BJ (cell line): Measurements from ENCODE around the gene ZNF497. TPM values are rescaled to one million over a fixed set of nuclear protein-coding genes. Genes with fewer than 3 reads are reported as not detected.

Experiments
- CTCF ChIA-PET: fragments of 350-600 bp; formaldehyde crosslinking; extraction: SDS; loops from one replicate; lab custom pipeline; 2021; ENCODE audit warnings: antibody characterized with exemption, inconsistent platforms; lab: Yijun Ruan, JAX
- POLR2A ChIA-PET: fragments of 300-600 bp; sonication (Branson Sonifier 250); formaldehyde crosslinking; extraction: SDS; loops from one replicate; lab custom pipeline; 2021; ENCODE audit warnings: antibody characterized with exemption; lab: Charles Lee
- DNase-seq: peaks from one replicate; pipeline ENCODE4 v3.0.0-alpha.2; 2011; ENCODE audit warnings: low read depth
- H3K27me3 ChIP-seq: 2 replicates; pipeline ENCODE4 v1.6.0; 2011; ENCODE audit warnings: low read length; ENCODE audit not compliant: control insufficient read depth, insufficient read depth
- H3K36me3 ChIP-seq: 2 replicates; pipeline ENCODE4 v1.5.1; 2011; ENCODE audit warnings: low read length; ENCODE audit not compliant: control insufficient read depth, insufficient read depth
- H3K4me3 ChIP-seq: 2 replicates; pipeline ENCODE4 v1.5.1; 2011; ENCODE audit warnings: low read depth, mild to moderate bottlenecking, control low read depth, low read length
- polyA plus RNA-seq: library from polyadenylated mRNA; depleted of rRNA; stranded (reverse); fragments of >200 nt; gene quantifications from 2 replicates; pipeline ENCODE4 v1.2.3, GENCODE V29; 2011; rRNA removed
- small RNA-seq: library from RNA; depleted of rRNA; stranded (forward); fragments of <200 nt; gene quantifications from one replicate; pipeline ENCODE3, GENCODE V24; 2012; ENCODE audit warnings: low replicate concordance, low read depth; ENCODE audit not compliant: insufficient read length
- TF ChIP-seq, protein P1 (sequence below): IDR thresholded peaks from 2 replicates; pipeline ENCODE4 v1.5.1; 2011; ENCODE audit warnings: low read depth, mild to moderate bottlenecking, control low read depth, inconsistent platforms, low read length, moderate library complexity; ENCODE audit not compliant: insufficient read depth

ZNF497 gene
- polyA plus RNA-seq, 1 experiment = 0.20 TPM

DNA sequence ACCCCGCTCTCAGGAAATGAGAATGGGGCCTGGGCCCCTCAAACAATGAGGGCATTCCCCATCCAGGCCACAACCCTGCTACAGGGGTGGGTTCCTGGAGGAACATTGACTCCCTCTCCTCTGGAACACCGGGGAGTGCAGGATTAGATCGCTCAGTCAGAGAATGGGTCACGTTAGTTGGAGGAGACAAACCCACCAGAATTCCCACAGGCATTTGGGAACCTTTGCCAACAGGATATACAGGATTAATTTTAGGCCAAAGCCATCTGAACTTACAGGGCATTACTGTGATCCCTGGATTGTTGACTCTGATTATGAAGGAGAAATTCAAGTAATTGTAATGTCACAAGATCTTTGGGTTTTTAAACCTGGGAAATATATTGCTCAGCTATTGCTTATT is 54.8 kb downstream of the ZNF497 start:
- TF ChIP-seq, protein P1, sequence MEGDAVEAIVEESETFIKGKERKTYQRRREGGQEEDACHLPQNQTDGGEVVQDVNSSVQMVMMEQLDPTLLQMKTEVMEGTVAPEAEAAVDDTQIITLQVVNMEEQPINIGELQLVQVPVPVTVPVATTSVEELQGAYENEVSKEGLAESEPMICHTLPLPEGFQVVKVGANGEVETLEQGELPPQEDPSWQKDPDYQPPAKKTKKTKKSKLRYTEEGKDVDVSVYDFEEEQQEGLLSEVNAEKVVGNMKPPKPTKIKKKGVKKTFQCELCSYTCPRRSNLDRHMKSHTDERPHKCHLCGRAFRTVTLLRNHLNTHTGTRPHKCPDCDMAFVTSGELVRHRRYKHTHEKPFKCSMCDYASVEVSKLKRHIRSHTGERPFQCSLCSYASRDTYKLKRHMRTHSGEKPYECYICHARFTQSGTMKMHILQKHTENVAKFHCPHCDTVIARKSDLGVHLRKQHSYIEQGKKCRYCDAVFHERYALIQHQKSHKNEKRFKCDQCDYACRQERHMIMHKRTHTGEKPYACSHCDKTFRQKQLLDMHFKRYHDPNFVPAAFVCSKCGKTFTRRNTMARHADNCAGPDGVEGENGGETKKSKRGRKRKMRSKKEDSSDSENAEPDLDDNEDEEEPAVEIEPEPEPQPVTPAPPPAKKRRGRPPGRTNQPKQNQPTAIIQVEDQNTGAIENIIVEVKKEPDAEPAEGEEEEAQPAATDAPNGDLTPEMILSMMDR = no peak
- ChIA-PET POLR2A (no interaction called here), CTCF (no interaction called here)
- Histone ChIP-seq H3K36me3 (peaks cover 3% of the 10 kb centered on the region), H3K27me3 (no peaks in the 10 kb centered on the region), H3K4me3 (no peak overlapping the region)
- no peak for DNase-seq

DNA sequence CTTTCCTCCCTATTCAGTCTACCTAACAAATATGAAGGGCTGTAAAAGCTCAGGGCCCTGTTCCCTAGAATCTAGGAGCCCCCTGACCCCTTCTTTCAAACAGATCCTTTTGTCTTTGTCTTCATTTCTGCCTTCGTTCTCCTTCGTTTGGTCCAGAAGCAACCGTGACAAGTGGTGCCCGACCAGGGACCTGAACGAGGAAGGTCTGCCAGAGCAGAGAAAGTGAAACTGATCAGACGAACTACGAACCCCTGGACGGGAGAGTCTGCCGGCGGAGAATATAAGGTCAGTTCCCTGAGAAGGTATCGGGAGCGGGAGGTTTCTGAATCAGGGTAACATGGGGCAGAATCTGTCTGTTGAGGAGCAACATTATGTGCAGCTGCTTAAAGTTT is 56.6 kb downstream of the ZNF497 start:
- Histone ChIP-seq H3K36me3 (peaks cover 5% of the 10 kb centered on the region), H3K27me3 (no peaks in the 10 kb centered on the region), H3K4me3 (peak overlapping the region; percentile 88)
- ChIA-PET CTCF (no interaction called here), POLR2A (no interaction called here)
- TF ChIP-seq, protein P1 = no peak
- no peak for DNase-seq

DNA sequence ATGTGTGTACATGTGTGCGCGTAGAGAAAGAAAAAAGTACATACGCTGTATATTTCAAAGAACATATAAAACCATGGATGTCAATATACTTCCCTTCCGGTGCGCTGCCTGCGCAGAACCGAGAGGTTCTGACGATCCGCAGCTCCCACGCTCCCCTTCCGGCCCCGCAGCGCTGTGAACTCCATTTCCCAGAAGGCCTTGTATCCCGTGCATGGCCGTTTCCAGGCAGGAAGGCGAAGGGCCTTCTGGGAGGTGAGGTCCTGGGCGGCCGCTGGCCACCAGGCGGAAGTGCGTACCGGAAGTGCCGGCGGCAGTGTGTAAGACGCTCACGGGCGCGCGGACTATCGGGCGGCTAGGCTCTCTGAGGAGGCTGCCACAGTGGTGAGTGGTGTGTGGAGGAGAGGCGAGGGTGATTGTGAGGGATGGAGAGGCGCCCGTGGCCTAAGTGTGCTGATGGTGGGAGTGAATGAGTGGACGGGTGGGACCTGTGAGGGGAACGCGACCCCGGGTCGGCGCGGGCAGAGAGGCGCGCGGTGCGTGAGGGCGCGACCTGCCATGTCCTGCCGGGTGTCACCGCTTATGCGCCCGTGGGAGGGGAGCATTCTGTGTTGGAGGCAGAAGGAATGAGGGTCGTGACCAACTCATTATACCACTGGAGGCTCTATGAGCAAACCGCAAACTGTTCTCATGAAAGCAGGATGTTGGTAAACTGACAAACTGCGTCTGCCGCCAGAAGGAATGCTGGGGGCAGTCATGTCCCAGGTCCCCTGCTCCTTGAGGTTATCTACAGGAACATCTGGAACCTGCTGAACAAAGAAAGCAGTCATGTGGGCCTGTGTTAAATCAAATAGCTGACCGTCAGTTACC is 57.3 kb downstream of the ZNF497 start, which contains the start of gene ERVK3-1:
Gene ERVK3-1 (plus strand): TSS at position 313 of the 867 bp plus-strand sequence. CDS start 6,792 bp downstream, outside the sequence.
- CTCF ChIA-PET = no interaction called here
- peaks cover 10% of the 10 kb centered on the region for H3K36me3 ChIP-seq
- POLR2A ChIA-PET = interaction anchor here (0.5 kb wide), 1 partner anchor 21 kb away, joined by 5 read pairs; no protein-coding TSS in a partner anchor

DNA sequence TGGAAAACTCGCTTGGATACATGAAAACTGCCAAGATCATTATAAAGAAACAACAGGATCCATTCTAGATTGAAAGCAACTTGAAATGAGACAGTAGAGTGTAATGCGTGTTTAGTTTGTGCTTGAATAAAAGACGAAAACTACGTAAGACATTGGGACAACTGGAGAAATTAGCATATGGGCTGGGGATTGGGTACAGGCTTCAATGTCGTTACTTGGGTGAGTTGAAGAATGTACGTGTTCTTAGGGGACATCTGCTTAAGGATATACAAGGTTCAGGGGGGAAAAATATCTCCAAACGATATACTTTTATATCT is 57.8 kb downstream of the ZNF497 start:
- ChIA-PET POLR2A (no interaction called here), CTCF (no interaction called here)
- peaks cover 12% of the 10 kb centered on the region for H3K36me3 ChIP-seq
- TF ChIP-seq, protein P1 = no peak
- H3K4me3 ChIP-seq = peak overlapping the region; percentile 88
- DNase-seq = no peak
- no peaks in the 10 kb centered on the region for H3K27me3 ChIP-seq

More for the DNA sequence above, 57.3 kb downstream of the ZNF497 start, which contains the start of gene ERVK3-1:
- Histone ChIP-seq H3K27me3 (no peaks in the 10 kb centered on the region), H3K4me3 (peak within 1 kb of the TSS; percentile 88)
- peak; percentile 84 for DNase-seq
- TF ChIP-seq, protein P1 = peak; percentile 8; the same call in 1 of the 2 replicates

Small RNA genes lying within 50 kb of the gene (small RNA-seq; reads per million reads assigned to genes)
- gene MIR4754 = not detected
- gene MIR6806 = 0.63 reads per million
- 11.4 reads per million, percentile 78 among the genes with 10 or more reads in this experiment for gene RNA5SP473

Other genes with a start within 250 kb of the ZNF497 start
- 5.5 and 7.5 TPM in 2 replicates for gene ZNF329, start 212.0 kb downstream of the ZNF497 start, polyA plus RNA-seq
- gene ZNF274, start 179.7 kb downstream of the ZNF497 start, polyA plus RNA-seq = 13.0 and 15.2 TPM in 2 replicates
- 28.6 and 33.4 TPM in 2 replicates for gene ZNF544, start 133.8 kb downstream of the ZNF497 start, polyA plus RNA-seq
- gene ZNF8, start 83.8 kb downstream of the ZNF497 start, polyA plus RNA-seq = 2.1 and 2.5 TPM in 2 replicates
- gene ERVK3-1, start 57.4 kb downstream of the ZNF497 start, polyA plus RNA-seq = 34.3 and 39.4 TPM in 2 replicates
- 2.1 and 2.3 TPM in 2 replicates for gene ZSCAN22, start 35.8 kb downstream of the ZNF497 start, polyA plus RNA-seq
- gene A1BG, start 9.3 kb downstream of the ZNF497 start, polyA plus RNA-seq = 13.7 and 15.5 TPM in 2 replicates
- gene ZNF837, start 18.3 kb upstream of the ZNF497 start, polyA plus RNA-seq = 0.47 and 0.82 TPM in 2 replicates
- 2,500 and 3,326 TPM in 2 replicates for gene RPS5, start 24.5 kb upstream of the ZNF497 start, polyA plus RNA-seq
- gene RNF225, start 32.9 kb upstream of the ZNF497 start, polyA plus RNA-seq = not detected in 2 replicates
- gene ZNF584, start 45.9 kb upstream of the ZNF497 start, polyA plus RNA-seq = 8.9 and 10.0 TPM in 2 replicates
- gene ZNF132, start 77.4 kb upstream of the ZNF497 start, polyA plus RNA-seq = 2.7 and 3.2 TPM in 2 replicates
- gene ZNF324B, start 88.9 kb upstream of the ZNF497 start, polyA plus RNA-seq = 1.6 and 2.0 TPM in 2 replicates
- 3.6 and 4.4 TPM in 2 replicates for gene ZNF324, start 104.3 kb upstream of the ZNF497 start, polyA plus RNA-seq
- gene ZNF446, start 113.6 kb upstream of the ZNF497 start, polyA plus RNA-seq = 5.0 and 8.2 TPM in 2 replicates
- gene SLC27A5, start 149.2 kb upstream of the ZNF497 start, polyA plus RNA-seq = 8.6 and 13.1 TPM in 2 replicates
- gene ZBTB45, start 157.1 kb upstream of the ZNF497 start, polyA plus RNA-seq = 5.2 and 9.5 TPM in 2 replicates
- 210 and 476 TPM in 2 replicates for gene TRIM28, start 181.3 kb upstream of the ZNF497 start, polyA plus RNA-seq
- 153 and 174 TPM in 2 replicates for gene CHMP2A, start 192.4 kb upstream of the ZNF497 start, polyA plus RNA-seq
- 66.6 and 76.3 TPM in 2 replicates for gene UBE2M, start 195.9 kb upstream of the ZNF497 start, polyA plus RNA-seq
- gene MZF1, start 210.6 kb upstream of the ZNF497 start, polyA plus RNA-seq = 8.4 and 12.5 TPM in 2 replicates